ENCODE data around the gene DAAM2.

DNA sequence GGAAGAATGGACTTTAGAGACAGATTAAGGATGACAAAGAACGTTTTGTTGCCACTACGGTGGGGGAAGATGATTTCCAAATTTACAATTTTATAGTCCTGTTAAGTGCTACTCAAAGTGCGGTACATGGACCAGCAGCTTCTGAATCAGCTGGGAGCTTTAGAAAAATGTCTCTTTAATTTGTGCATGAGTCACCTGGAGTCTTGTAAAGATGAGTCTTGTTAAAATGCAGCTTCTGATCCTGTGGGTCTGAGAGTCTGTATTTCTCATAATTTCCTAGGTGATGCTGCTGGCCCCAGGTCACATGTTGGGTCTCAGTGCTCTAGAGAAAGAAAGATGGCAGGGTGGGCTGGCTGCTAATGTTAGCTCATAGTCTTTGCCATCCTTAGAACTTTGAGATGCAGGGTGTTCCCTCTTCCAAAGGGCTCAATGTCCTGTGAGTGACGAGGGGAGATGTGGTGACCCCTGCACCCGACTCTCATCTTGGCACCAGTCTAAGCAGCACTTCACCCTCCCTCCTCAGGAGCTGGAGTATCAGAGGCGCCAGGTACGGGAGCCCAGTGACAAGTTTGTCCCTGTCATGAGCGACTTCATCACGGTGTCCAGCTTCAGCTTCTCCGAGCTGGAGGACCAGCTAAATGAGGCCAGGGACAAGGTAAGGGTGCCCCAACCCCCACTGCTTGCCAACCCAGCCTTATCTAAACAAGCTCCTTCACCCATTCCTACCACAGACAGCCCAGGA, 107.5 kb downstream of the DAAM2 start:
- TF ChIP-seq POLR2A (IDR thresholded peaks at IDR 0.05): no peak
- TF ChIP-seq, protein P1, sequence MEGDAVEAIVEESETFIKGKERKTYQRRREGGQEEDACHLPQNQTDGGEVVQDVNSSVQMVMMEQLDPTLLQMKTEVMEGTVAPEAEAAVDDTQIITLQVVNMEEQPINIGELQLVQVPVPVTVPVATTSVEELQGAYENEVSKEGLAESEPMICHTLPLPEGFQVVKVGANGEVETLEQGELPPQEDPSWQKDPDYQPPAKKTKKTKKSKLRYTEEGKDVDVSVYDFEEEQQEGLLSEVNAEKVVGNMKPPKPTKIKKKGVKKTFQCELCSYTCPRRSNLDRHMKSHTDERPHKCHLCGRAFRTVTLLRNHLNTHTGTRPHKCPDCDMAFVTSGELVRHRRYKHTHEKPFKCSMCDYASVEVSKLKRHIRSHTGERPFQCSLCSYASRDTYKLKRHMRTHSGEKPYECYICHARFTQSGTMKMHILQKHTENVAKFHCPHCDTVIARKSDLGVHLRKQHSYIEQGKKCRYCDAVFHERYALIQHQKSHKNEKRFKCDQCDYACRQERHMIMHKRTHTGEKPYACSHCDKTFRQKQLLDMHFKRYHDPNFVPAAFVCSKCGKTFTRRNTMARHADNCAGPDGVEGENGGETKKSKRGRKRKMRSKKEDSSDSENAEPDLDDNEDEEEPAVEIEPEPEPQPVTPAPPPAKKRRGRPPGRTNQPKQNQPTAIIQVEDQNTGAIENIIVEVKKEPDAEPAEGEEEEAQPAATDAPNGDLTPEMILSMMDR (IDR thresholded peaks at IDR 0.05): no peak

All from body of pancreas (tissue), 4 donors.